Coronary artery (tissue), 2 donors: ENCODE results near the gene FSHR.

Source experiments
- DNase-seq: peaks from one replicate; pipeline ENCODE4 v3.0.0-alpha.2; 2017; ENCODE audit warnings: low spot score
- H3K27ac ChIP-seq, 2 donors: fragments of 200-600 bp; sonication (generic); one replicate each; pipeline ENCODE4 v1.5.1; 2016 to 2019
- H3K4me3 ChIP-seq: fragments of 200-600 bp; sonication (generic); 2 replicates; pipeline ENCODE4 v1.5.1; 2016; ENCODE audit warnings: mild to moderate bottlenecking, moderate library complexity
- TF ChIP-seq, protein P1 (sequence below): fragments of 200-600 bp; sonication (generic); IDR thresholded peaks from one replicate; pipeline ENCODE4 v1.5.1; 2019; ENCODE audit warnings: antibody characterized with exemption

Gene FSHR

DNA sequence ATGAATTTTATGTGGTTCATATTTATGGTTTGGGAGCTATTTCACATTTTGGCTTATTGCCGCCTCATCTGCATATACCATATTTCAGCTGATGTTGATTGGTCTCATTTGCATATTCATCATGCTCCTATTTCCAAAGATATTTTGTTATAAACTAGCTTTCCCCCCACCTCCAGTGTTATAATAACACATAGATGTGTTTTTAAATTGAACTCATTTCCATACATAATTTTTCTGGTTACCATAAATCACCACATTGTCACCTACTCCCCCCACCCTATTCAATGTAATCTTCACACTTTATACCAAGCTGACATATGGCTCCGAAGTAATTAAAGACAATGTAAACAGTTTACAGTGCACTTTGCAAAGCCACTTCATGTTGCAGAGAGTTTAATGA, 101.2 kb downstream of the FSHR start:
- Histone ChIP-seq H3K4me3 (no peak overlapping the region), H3K27ac (no peak overlapping the region)
- DNase-seq: no peak
- TF ChIP-seq, protein P1, sequence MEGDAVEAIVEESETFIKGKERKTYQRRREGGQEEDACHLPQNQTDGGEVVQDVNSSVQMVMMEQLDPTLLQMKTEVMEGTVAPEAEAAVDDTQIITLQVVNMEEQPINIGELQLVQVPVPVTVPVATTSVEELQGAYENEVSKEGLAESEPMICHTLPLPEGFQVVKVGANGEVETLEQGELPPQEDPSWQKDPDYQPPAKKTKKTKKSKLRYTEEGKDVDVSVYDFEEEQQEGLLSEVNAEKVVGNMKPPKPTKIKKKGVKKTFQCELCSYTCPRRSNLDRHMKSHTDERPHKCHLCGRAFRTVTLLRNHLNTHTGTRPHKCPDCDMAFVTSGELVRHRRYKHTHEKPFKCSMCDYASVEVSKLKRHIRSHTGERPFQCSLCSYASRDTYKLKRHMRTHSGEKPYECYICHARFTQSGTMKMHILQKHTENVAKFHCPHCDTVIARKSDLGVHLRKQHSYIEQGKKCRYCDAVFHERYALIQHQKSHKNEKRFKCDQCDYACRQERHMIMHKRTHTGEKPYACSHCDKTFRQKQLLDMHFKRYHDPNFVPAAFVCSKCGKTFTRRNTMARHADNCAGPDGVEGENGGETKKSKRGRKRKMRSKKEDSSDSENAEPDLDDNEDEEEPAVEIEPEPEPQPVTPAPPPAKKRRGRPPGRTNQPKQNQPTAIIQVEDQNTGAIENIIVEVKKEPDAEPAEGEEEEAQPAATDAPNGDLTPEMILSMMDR: no peak

DNA sequence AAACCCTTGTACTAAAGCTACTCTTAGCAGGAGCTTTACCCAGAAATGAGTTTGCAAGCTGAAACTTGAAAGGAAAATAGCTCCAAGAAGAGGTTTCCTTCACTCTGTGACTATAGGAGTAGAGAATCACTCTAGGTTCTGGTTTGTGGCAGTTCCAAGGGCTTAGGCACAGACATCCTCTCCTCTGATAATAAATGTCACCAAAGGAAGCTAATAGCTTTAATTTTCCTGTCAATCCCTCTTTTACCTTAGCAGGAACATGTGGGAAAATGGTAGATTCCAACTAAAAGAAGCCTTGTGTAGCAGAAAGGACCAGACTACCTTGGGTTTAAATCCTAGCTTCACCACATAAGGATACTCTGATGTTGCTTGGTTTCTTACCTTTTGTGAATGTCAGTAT, 104.0 kb downstream of the FSHR start:
- TF ChIP-seq, protein P1: no peak
- H3K4me3 ChIP-seq: no peak overlapping the region
- no peak for DNase-seq
- H3K27ac ChIP-seq: no peak overlapping the region

DNA sequence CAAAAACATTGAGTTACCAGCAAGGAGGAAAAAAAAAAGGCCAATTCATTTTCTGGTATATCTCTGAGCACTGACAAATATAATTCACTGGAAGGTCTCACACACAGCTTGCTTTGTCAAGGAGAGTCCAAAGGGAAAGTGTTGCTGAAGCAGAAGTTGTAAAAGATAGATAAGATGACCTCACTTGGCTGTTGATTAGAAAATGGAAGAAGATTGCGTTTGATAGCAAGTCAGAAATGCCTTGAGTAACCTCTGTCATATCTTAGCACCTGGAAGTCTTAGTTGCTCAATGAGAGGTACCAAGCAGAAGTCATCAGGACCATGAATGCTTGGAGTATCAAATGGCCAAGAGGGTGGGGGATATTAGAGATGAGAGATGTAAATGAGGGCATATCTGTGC, 105.2 kb downstream of the FSHR start:
- H3K4me3 ChIP-seq: no peak overlapping the region
- DNase-seq: no peak
- H3K27ac ChIP-seq: no peak overlapping the region
- TF ChIP-seq, protein P1: no peak

DNA sequence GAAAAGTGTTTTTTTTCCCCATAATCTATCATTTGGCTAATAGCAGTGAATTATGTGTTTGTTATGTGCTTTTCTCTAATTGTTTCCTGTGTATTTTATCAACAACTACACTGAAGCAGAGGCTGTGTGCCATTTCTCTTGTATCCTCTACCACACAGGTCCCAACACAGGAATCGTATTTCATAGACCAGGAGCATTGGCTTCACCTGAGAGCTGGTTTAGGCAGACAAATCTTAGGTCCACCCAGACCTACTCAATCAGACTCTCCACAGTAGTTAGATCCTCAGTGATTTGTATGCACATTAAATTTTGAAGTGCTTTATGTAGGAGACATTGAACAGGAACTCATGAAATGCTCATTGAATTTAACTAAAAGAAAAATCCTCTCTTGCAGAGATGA, 109.2 kb downstream of the FSHR start:
- no peak for DNase-seq
- H3K27ac ChIP-seq: no peak overlapping the region
- TF ChIP-seq, protein P1: no peak
- H3K4me3 ChIP-seq: no peak overlapping the region

DNA sequence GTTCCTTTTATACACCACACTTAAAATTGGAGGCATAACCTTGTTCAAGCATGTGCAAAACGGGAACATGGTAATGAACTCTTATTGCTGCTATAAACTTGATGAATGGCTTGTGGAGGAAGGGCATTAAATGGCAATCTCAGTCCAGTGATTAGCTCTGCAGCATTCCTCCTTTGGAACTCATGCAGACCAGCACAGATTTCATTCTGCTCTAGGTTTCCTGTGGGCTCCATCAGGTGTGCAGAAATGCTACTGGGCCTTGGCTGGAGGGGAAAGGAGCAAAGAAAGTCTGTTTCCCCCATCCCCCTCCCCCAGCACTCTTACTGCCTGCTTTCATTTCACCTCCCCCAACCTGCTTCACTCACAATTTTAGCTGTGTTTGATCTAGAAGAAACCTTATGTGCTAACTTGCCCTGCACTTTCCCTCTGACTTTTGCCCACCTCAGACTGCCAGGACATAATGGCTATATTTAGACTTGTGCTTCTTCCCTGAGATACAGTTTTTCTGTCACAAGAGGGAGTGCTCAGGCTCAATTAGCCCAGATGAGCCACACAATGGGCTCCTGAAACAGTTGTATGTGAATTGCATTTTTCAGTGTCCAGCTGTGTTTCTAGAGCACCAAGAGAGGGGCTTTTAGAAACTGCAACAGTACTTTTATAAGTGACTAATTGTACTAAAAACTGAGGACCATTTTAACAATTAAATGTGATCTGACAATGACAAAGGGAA, 109.8 kb downstream of the FSHR start:
- DNase-seq: no peak
- Histone ChIP-seq H3K4me3 (no peak overlapping the region), H3K27ac (no peak overlapping the region)
- TF ChIP-seq, protein P1: no peak

DNA sequence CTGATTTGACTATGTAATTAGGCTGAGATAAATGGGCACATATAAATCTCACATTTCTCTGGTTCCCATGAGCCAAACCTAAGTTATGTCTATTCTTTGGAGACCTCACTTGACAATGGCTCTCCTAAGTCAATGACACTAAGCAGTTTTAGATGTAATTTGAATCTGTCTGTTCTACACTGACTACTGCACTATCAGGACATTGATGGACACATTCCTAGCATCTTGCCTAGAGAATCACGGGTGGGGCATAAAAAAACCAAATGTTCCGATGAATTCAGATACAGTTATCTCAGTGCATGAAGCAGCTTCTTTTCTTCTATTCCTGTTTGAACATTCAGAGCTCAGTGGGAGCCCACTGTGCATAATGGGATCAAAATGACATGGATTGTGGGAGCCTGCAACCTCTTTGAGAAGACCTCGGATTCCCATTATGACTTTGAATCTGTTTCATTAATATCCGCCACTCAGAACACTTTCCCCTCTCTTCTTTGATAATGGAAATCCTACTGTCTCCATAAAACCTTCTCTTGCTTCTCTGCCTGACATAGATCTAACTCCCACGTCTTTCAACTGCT, 110.8 kb downstream of the FSHR start:
- DNase-seq: no peak

More for the DNA sequence above, 110.8 kb downstream of the FSHR start:
- no peak overlapping the region for H3K27ac ChIP-seq
- TF ChIP-seq, protein P1: no peak
- no peak overlapping the region for H3K4me3 ChIP-seq
